ENCODE results near the gene EHBP1L1.
A peak's percentile ranks its signal among the peaks of the same experiment; 100 is the strongest.

EHBP1L1 gene

GRCh38 chr11:65546217-65546958 lies 29.5 kb upstream of the EHBP1L1 start:
- peak; percentile 99 for DNase-seq (ENCODE audit: low read depth)

- no peak for DNase-seq (ENCODE audit: low read depth)
These were observed 28.3 kb upstream of the EHBP1L1 start for GRCh38 chr11:65547446-65548125.

GRCh38 chr11:65548395-65548794 lies 27.5 kb upstream of the EHBP1L1 start:
- DNase-seq (ENCODE audit: low read depth) = no peak

- DNase-seq (ENCODE audit: low read depth) = no peak
These were observed 26.8 kb upstream of the EHBP1L1 start for GRCh38 chr11:65549096-65549495.

- DNase-seq (ENCODE audit: low read depth) = no peak
These were observed 24.1 kb upstream of the EHBP1L1 start for GRCh38 chr11:65551572-65552387.

GRCh38 chr11:65552388-65552951 lies 23.4 kb upstream of the EHBP1L1 start:
- DNase-seq (ENCODE audit: low read depth) = no peak

- DNase-seq (ENCODE audit: low read depth) = no peak
These were observed 22.4 kb upstream of the EHBP1L1 start for GRCh38 chr11:65553301-65554001.

GRCh38 chr11:65554057-65554818 lies 21.6 kb upstream of the EHBP1L1 start:
- DNase-seq (ENCODE audit: low read depth) = no peak

- DNase-seq (ENCODE audit: low read depth) = no peak
These were observed 20.9 kb upstream of the EHBP1L1 start for GRCh38 chr11:65554842-65555430.

- no peak for DNase-seq (ENCODE audit: low read depth)
These were observed 20.1 kb upstream of the EHBP1L1 start for GRCh38 chr11:65555693-65556231.

- no peak for DNase-seq (ENCODE audit: low read depth)
These were observed 19.2 kb upstream of the EHBP1L1 start for GRCh38 chr11:65556470-65557279.

GRCh38 chr11:65557280-65558001 lies 18.4 kb upstream of the EHBP1L1 start:
- DNase-seq (ENCODE audit: low read depth) = no peak

- no peak for DNase-seq (ENCODE audit: low read depth)
These were observed 17.6 kb upstream of the EHBP1L1 start, which contains the start of gene LTBP3 for GRCh38 chr11:65558002-65558929. LTBP3 (minus strand) TSS chr11:65558359; CDS start chr11:65557959, 400 bp downstream.

- no peak for DNase-seq (ENCODE audit: low read depth)
These were observed 16.8 kb upstream of the EHBP1L1 start for GRCh38 chr11:65558930-65559509.

- DNase-seq (ENCODE audit: low read depth) = no peak
These were observed 16.3 kb upstream of the EHBP1L1 start for GRCh38 chr11:65559535-65559934.

GRCh38 chr11:65559951-65560537 lies 15.8 kb upstream of the EHBP1L1 start:
- DNase-seq (ENCODE audit: low read depth) = no peak
